NCI-H69 (cell line): Measurements from ENCODE around the gene MUC22.
"Not testable (repeated sequence)": the region's sequence is repeated elsewhere in the genome, so short reads cannot be mapped to it uniquely, and the experiment has no call there.

Experiments used
- DNase-seq: peaks from one replicate; lab custom pipeline; 2025; lab: John Stamatoyannopoulos, UW

Gene MUC22

DNA sequence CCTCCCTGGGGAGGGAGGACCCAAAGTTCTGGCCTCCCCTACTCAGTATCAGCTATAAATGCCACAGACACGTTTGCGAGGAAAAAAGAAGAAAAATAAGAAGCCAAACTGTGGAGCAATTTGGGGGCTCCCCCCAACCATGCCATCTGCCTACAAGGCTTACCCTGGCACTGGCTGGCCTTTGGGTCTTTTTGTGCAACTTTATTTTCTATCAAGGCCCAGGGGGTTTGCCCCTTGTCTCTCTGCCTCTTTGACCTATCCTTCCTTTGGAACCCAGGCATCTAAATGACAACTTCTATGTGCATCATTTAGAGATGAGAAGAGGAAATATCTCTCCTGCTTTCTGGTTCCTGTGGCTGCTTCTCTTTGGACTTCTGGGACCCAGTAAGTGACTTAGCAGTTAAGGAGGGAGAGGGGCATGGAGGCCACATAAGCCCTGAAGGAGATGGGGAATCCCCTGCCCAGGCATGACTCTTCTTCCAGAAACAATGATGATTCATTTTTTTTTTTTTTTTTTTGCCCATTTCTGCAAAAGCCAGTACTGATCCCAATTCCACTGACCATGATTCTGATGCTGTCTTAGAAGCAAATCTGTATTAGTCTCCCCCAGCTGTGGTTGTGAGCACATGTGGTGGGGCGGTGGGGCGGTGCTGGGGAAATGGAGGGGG is at the start of gene MUC22:
Gene MUC22 (plus strand): TSS at position 82 of the 668 bp plus-strand sequence. CDS start 233 bp downstream, at position 315.
- DNase-seq = no peak

DNA sequence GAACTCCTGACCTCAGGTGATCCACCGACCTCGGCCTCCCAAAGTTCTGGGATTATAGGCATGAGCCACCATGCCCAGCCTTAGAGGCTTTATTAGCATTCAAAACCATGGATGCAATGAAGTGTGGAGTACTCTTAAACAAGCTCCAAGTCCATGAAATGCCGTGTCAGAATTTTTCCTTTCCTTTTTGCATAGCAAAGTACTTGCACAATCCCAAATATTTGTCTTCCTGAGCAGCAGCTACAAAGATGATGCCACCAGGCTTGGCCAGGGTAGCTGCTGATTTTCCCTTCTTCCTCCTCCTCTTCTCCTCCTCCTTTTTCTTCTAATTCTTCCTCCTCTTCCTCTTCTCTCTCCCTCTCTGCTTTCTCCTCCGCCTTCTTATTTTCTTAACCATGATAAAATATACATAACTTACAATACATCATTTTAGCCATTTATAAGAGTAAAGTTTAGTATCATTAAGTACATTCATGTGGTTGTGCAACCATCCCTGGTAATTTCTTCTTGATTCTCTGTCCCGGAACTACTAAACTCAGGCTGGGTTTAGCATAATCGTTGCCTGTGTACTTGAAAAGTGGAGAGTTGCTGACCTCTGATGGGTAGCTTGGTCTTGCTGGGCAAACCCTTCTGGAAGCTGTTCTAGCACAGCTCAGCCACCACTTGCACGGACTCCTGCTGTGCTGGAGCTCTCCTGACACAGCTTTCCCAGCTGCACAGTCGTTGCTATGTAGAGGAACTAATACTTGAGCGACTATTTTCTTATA is 49.2 kb upstream of the MUC22 start:
- no peak for DNase-seq

DNA sequence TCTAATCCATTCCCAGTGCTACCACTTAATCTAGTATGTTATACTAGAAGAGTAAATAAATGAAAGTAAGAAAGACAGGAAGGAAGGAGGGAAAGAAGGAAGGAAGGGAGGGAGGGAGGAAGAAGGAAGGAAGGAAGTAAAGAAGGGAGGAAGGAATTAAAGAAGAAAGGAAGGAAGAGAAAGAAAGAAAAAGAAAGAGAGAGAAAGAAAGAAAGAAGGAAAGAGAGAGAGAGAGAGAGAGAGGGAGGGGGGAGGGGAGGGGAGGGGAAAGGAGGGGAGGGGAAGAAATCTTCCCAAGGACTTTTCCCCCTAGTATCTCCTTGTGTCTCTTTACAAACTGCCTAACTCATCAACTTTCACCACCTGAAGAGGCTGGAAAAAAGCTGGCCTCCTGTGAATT is 47.6 kb upstream of the MUC22 start:
- no peak for DNase-seq

- no peak for DNase-seq
Measured at GRCh38 chr6:30963641-30964040, 46.6 kb upstream of the MUC22 start.

GRCh38 chr6:30964075-30964474 is 46.2 kb upstream of the MUC22 start:
- DNase-seq = no peak

DNA sequence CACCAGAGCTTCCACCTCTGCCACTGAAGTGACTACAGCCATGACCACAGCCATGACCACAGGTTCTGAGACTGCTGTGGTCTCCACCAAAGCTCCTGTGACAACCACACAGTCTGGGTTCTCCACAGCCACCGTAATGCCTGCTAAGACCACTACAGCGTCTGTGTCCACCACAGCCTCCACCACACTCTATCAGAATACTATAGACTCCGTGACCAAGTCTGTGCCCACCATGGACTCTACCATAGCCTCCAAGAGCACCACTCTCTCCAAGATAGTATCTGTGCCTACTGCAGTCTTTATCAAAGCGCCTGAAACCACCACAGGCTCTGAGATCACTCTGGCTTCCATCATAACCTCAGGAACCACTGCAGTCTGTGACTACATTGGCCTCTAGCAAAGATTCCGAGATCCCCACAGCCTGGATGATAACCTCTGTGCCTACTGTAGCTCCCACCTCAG is 45.1 kb upstream of the MUC22 start:
- DNase-seq = no peak

- no peak for DNase-seq
Measured at GRCh38 chr6:30966154-30966553, 44.1 kb upstream of the MUC22 start.

- DNase-seq = not testable (repeated sequence)
Measured at GRCh38 chr6:30969171-30969570, 41.1 kb upstream of the MUC22 start.

DNA sequence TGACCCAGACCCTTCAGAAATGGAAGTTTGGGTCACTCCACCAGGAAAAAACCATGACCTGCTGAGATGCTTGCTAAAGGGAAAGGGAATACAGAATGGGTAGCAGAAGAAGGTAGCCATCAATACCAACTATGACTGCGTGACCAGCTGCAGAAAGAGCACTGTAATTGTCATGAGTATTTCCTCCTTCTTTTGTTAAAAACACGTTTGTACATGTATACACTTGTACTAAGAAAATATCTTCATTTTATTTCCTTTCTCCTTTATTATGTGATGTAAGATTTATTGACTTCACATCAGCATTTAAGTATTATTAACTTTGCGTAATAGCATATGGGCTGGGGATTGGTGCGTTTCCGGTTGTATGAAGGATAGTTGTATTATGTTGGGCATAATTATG is 39.3 kb upstream of the MUC22 start:
- no peak for DNase-seq

DNA sequence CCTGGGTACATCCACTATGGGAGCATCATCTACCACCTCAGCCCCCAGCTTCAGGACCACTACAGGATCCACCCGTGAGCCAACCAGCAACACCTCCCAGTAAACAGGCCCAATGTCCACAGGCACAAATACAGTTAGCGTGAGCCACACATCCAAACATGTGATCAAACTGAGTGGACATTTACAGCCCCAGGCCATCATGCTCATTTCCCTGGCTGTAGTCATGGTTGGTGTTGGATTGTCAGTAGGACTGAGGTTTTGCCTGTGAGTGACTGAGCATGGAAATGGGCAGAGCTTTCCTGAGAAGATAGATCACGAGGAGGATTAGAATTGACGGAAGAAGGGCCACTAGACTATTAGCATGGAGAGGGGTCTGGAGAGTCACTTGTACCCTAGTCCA is 37.5 kb upstream of the MUC22 start:
- no peak for DNase-seq

DNA sequence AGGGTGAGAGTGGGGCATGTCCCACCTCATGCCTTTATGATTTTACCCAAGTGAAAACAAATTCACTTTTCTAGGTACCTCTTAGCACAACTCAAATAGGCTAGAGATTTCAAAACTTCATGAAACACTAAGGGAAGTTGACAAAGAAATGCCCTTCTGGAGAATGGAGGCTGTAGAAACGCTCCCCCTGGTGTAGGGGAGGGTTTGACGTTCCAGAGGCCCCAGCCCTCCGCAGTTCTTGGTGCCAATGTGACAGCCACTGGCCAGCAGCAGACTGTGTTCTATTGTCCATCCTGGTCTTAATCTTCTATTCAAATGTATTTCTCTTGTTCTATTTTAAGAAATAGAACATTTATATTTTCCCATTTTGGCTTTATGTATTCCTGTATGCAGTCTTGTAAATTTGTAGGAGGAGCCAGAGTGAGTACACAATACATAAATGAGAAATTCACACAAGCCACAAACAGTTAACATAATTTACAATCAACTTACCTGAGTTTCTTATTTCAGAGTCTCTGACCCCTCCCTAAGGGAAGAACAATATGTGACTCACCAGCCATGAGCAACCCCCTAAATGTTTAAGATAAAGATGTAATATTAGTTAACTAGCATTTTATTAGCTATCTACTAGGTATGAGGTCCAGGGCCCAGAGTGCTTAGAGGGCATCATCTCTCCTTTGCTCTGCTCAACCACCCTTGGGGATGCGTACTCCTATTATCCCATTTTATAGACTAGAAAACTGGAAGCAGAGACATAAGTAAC is 35.6 kb upstream of the MUC22 start:
- DNase-seq = no peak

GRCh38 chr6:30979141-30979540 is 31.1 kb upstream of the MUC22 start:
- no peak for DNase-seq

DNA sequence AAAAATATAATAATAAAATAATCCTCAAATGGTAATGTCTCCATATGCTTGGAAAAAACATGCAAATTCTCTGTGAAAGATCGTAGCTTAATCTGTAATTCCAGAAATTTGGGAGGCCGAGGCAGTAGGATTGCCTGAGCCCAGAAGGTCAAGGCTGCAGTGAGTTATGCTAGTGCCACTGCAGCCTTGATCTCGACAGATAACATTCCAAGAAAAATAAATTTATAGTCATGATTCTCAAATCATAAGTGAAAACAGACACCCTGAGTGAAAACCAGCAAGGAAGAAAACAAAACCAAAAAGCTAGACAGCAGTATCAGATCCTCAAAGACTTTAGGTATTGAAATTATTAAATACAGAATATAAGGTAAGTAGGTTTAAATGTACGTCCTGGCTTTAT is 30.6 kb upstream of the MUC22 start:
- DNase-seq = no peak

GRCh38 chr6:30981942-30982772 is 28.1 kb upstream of the MUC22 start:
- DNase-seq = peak; percentile 34

GRCh38 chr6:30983439-30983838 is 26.8 kb upstream of the MUC22 start, which contains the start of gene MUC21:
TSS of gene MUC21 (plus strand) at chr6:30983718. CDS start at chr6:30983959, 241 bp downstream.
- DNase-seq = no peak

DNA sequence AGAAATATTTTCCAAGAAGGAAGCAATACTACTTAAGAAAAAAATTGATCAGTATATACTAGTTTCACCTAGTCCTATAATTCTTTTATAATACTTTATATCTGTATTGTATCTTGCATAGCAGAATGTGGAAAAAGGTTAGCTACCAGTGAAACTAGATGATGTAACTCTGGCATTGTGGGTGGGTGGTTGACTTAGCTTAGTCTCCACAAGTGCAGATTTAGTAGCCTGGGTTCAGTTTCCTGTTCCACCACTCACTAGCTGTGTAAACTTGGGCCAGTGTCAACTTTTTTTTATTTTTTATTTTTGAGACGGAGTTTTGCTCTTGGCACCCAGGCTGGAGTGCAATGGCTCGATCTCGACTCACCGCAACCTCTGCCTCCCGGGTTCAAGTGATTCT is 24.8 kb upstream of the MUC22 start:
- DNase-seq = no peak

DNA sequence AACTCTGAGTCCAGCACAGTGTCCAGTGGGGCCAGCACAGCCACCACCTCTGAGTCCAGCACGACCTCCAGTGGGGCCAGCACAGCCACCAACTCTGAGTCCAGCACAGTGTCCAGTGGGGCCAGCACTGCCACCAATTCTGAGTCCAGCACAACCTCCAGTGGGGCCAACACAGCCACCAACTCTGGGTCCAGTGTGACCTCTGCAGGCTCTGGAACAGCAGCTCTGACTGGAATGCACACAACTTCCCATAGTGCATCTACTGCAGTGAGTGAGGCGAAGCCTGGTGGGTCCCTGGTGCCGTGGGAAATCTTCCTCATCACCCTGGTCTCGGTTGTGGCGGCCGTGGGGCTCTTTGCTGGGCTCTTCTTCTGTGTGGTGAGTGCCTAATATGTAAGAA is 23.0 kb upstream of the MUC22 start:
- DNase-seq = no peak

- DNase-seq = no peak
Measured at GRCh38 chr6:30988209-30988825, 22.0 kb upstream of the MUC22 start.

GRCh38 chr6:30990422-30991086 is 19.7 kb upstream of the MUC22 start:
- DNase-seq = no peak

DNA sequence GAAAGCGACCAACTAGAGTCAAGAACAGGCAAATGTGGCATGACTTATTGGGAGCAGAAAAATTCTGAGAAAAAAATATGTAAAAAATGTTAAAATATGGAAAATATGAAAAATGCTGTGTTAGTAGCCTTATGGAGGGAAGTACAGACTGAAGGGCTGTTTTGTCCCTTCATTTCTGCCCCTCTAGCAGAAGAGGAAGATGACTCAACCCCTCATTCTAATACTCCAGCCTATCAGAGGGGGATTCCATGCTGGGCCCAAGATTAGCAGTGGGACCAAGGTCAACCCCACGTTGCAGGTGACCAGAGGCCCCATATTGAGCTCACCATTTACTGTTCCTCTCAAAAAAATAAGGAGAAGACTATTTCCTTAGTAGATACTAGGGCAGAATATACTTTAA is 18.4 kb upstream of the MUC22 start:
- DNase-seq = no peak

GRCh38 chr6:30997301-30997700 is 13.0 kb upstream of the MUC22 start:
- DNase-seq = no peak
